A673 (cell line): ENCODE measurements around the gene PTPN14. TPM values are rescaled to one million over a fixed set of nuclear protein-coding genes. Genes with fewer than 3 reads are reported as not detected.

Experiments used
- BruUV-seq: library from RNA; stranded (reverse); fragments of 400-500 nt; replicated peaks from 2 replicates; lab custom pipeline; 2021; lab: Mats Ljungman, UMichigan
- CTCF ChIA-PET: fragments of 300-600 bp; sonication (Branson Sonifier 250); formaldehyde crosslinking; loops from one replicate; lab custom pipeline; 2022; ENCODE audit warnings: antibody characterized with exemption; lab: Charles Lee
- POLR2A ChIA-PET: fragments of 300-600 bp; sonication (Branson Sonifier 250); formaldehyde crosslinking; loops from one replicate; lab custom pipeline; 2022; ENCODE audit warnings: antibody characterized with exemption; ENCODE audit not compliant: low non-redundant PET; lab: Charles Lee
- DNase-seq: peaks from one replicate; pipeline ENCODE4 v3.0.0-alpha.2; 2015; ENCODE audit warnings: low spot score
- H3K27ac ChIP-seq: fragments of 200-600 bp; sonication (generic); 2 replicates; pipeline ENCODE4 v1.5.1; 2016; ENCODE audit warnings: mixed run types, low read depth, mild to moderate bottlenecking, mixed read lengths, antibody characterized with exemption, low read length; ENCODE audit not compliant: poor library complexity, severe bottlenecking
- H3K27me3 ChIP-seq: fragments of 200-600 bp; sonication (generic); replicated peaks from 2 replicates; pipeline ENCODE4 v1.6.1; 2017; ENCODE audit warnings: mixed run types, low read depth, mild to moderate bottlenecking, mixed read lengths, antibody characterized with exemption, low read length; ENCODE audit not compliant: insufficient read depth, poor library complexity
- H3K36me3 ChIP-seq: fragments of 200-600 bp; sonication (generic); 2 replicates; pipeline ENCODE4 v1.6.1; 2016; ENCODE audit warnings: mixed run types, mild to moderate bottlenecking, mixed read lengths, antibody characterized with exemption, low read length; ENCODE audit not compliant: insufficient read depth, poor library complexity, severe bottlenecking
- H3K4me1 ChIP-seq: fragments of 200-600 bp; sonication (generic); 2 replicates; pipeline ENCODE4 v1.6.1; 2017; ENCODE audit warnings: mixed run types, mild to moderate bottlenecking, mixed read lengths, antibody characterized with exemption, low read length; ENCODE audit not compliant: insufficient read depth, poor library complexity, severe bottlenecking
- H3K4me3 ChIP-seq: fragments of 200-600 bp; sonication (generic); 2 replicates; pipeline ENCODE4 v1.5.1; 2016; ENCODE audit warnings: low read depth, mixed run types, mild to moderate bottlenecking, mixed read lengths, low read length; ENCODE audit not compliant: poor library complexity, severe bottlenecking
- H3K9me3 ChIP-seq: fragments of 200-600 bp; sonication (generic); 2 replicates; pipeline ENCODE4 v1.6.1; 2016; ENCODE audit warnings: mixed run types, low read depth, mild to moderate bottlenecking, mixed read lengths, antibody characterized with exemption, low read length; ENCODE audit not compliant: poor library complexity, severe bottlenecking
- EZH2 ChIP-seq: fragments of 200-600 bp; sonication (generic); IDR thresholded peaks from 2 replicates; pipeline ENCODE4 v1.6.1; 2017; ENCODE audit warnings: borderline replicate concordance, low read depth, mild to moderate bottlenecking, mixed read lengths, antibody characterized with exemption, low read length; ENCODE audit not compliant: poor library complexity, severe bottlenecking
- intact Hi-C: fragments of 100-400 bp; cut with micrococcal nuclease; formaldehyde crosslinking; loops from one replicate; pipeline ENCODE4 v1.10.0; 2022; ENCODE audit not compliant: unreplicated experiment
- total RNA-seq: library from RNA; stranded (reverse); gene quantifications from 2 replicates; pipeline ENCODE4 v1.2.3, GENCODE V29; 2021
- TF ChIP-seq, protein P1 (sequence below): fragments of 300-800, 200-600 bp; sonication (generic); conservative IDR thresholded peaks from 2 replicates; pipeline ENCODE4 v1.5.1; 2017; ENCODE audit warnings: low read depth, mild to moderate bottlenecking, antibody characterized with exemption, low read length, moderate library complexity, mixed read lengths

PTPN14 gene
- total RNA-seq, 1 experiment from 2014 or later = 114 TPM

DNA sequence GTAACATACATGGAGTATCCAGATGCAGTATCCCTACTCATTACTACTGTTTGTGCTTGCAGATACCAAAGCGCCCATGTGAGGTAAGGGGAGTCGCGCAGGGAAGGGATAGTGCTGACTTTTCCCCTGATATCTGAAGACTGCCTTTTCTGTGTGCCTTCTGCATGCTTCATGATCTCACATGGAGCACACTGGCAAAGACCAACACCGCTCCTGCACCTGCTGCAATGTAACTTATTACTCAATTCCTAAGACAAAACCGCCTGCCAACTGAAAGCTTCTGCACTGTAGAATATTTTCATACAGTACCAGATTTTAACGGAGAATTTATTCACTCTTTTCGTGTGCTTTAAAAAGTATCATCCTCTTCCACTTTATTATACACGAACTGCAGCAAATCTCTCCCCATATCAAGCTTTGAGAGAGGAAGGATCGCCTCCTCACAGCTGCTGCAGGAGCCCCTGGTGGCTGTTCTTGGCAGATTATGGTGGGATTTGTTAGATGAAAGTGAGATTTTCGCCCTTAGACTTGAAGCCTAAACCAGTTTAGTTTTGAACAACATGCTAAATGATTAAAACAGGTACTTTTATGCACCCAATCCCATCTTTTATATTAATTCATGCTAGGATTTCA, 99.1 kb downstream of the PTPN14 start:
- Histone ChIP-seq H3K9me3 (no peaks in the 10 kb centered on the region), H3K27ac (peak overlapping the region; percentile 55), H3K4me1 (peaks cover 70% of the 10 kb centered on the region), H3K36me3 (no peaks in the 10 kb centered on the region), H3K27me3 (no peaks in the 10 kb centered on the region), H3K4me3 (no peak overlapping the region)
- intact Hi-C loops = no loop called here
- CTCF ChIA-PET = no interaction called here
- BruUV-seq = no TSS peak
- POLR2A ChIA-PET = no interaction called here
- no peak for TF ChIP-seq EZH2
- TF ChIP-seq, protein P1, sequence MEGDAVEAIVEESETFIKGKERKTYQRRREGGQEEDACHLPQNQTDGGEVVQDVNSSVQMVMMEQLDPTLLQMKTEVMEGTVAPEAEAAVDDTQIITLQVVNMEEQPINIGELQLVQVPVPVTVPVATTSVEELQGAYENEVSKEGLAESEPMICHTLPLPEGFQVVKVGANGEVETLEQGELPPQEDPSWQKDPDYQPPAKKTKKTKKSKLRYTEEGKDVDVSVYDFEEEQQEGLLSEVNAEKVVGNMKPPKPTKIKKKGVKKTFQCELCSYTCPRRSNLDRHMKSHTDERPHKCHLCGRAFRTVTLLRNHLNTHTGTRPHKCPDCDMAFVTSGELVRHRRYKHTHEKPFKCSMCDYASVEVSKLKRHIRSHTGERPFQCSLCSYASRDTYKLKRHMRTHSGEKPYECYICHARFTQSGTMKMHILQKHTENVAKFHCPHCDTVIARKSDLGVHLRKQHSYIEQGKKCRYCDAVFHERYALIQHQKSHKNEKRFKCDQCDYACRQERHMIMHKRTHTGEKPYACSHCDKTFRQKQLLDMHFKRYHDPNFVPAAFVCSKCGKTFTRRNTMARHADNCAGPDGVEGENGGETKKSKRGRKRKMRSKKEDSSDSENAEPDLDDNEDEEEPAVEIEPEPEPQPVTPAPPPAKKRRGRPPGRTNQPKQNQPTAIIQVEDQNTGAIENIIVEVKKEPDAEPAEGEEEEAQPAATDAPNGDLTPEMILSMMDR = peak; percentile 60
- peak; percentile 61 for DNase-seq

GRCh38 chr1:214451596-214451995, 99.8 kb downstream of the PTPN14 start:
- no peak for DNase-seq
- ChIA-PET POLR2A (no interaction called here), CTCF (no interaction called here)
- peaks cover 70% of the 10 kb centered on the region for H3K4me1 ChIP-seq
- H3K4me3 ChIP-seq = no peak overlapping the region
- H3K27me3 ChIP-seq = no peaks in the 10 kb centered on the region
- H3K9me3 ChIP-seq = no peaks in the 10 kb centered on the region
- H3K27ac ChIP-seq = no peak overlapping the region
- no TSS peak for BruUV-seq
- TF ChIP-seq, protein P1 = no peak
- intact Hi-C loops = no loop called here
- H3K36me3 ChIP-seq = no peaks in the 10 kb centered on the region

DNA sequence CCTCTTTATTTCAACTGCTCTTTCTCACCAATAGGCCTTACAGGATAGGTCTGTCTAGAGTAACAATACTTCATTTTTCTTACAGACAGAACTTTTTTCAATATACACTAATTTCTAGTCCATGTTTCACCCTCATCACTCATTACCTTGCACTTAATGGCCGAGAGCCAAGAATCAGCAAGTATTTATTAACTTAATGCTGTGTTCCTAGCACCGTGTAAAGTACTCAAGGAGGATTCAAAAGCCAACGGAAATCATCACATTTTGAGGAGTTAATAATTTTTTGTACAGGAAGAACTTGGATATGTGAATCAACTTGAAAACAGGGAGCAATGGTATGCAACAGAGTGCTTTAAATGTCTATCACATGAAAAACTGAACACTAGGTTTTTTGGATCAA, 102.0 kb downstream of the PTPN14 start:
- DNase-seq = no peak
- no peaks in the 10 kb centered on the region for H3K9me3 ChIP-seq
- H3K27me3 ChIP-seq = no peaks in the 10 kb centered on the region
- intact Hi-C loops = loop anchor here (5.0 kb wide), 1 partner anchor 48 kb away; no protein-coding TSS in a partner anchor
- POLR2A ChIA-PET = no interaction called here
- CTCF ChIA-PET = no interaction called here
- H3K27ac ChIP-seq = no peak overlapping the region
- H3K4me3 ChIP-seq = no peak overlapping the region
- BruUV-seq = no TSS peak
- TF ChIP-seq, protein P1 = no peak
- no peak for TF ChIP-seq EZH2
- peaks cover 71% of the 10 kb centered on the region for H3K4me1 ChIP-seq
- H3K36me3 ChIP-seq = no peaks in the 10 kb centered on the region
